GM21515 (cell line): Measurements from ENCODE around the gene ASTL.
A peak's percentile ranks its signal among the peaks of the same experiment; 100 is the strongest.

ENCODE experiments used
- ATAC-seq: cut with Tn5 transposase; IDR thresholded peaks from one replicate; pipeline ENCODE4 v1.9.1; 2021; ENCODE audit not compliant: unreplicated experiment

Gene ASTL

DNA sequence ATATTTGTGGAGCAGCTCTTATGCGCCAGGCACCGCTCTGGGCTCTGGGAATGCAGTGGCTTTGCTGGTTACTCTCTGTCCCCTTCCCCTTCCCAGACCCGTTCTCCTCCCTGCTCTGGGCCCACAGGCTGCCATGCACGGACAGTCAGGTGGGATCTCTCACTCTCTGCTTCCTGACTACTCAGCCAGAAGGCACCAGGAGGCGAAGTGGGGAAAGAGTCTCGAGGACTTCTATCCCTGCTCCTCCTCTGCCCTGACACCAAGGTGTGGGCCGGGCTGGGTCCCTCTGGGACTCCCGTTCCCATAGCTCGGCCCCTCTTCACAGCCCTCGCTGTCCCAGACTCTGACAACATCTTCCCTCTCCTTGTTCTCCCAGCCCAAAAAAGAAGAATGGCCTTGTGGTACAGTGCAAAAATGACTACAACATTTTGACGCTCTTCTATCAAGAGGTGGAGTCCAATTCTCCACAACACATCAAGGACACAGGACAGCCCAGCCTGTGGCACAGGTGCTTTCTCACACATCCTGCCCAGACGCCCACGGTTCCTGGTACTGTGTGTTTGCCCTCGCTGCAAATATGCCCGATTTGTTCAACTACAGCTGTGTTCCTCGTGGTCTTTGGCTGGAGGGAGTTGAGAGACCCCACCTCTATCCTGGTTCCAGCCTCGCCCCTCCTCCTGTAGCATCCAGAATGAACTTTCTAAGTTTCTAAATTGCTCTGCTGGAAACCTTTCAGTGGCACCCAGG lies 21.0 kb upstream of the ASTL start:
- ATAC-seq, result no peak

DNA sequence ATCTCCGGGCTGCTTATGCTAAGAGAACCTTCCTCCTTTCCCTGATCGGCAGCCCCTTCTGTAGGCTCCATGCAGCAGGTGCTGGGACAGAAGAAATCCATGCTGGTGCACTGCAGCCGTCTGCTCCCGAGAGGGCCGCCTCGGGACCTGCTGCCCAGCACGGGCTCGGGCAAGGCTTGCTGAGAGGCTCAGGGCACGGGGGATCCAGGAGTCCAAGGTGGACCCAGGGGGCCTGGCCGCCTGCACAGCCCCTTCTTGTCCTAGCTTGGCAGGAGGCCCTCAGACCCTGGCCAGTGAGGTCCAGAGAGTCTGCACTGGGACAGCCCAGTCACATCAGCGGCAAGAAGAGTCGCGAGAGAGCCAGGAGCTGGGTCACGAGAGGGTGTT lies 20.2 kb upstream of the ASTL start:
- ATAC-seq, result no peak

DNA sequence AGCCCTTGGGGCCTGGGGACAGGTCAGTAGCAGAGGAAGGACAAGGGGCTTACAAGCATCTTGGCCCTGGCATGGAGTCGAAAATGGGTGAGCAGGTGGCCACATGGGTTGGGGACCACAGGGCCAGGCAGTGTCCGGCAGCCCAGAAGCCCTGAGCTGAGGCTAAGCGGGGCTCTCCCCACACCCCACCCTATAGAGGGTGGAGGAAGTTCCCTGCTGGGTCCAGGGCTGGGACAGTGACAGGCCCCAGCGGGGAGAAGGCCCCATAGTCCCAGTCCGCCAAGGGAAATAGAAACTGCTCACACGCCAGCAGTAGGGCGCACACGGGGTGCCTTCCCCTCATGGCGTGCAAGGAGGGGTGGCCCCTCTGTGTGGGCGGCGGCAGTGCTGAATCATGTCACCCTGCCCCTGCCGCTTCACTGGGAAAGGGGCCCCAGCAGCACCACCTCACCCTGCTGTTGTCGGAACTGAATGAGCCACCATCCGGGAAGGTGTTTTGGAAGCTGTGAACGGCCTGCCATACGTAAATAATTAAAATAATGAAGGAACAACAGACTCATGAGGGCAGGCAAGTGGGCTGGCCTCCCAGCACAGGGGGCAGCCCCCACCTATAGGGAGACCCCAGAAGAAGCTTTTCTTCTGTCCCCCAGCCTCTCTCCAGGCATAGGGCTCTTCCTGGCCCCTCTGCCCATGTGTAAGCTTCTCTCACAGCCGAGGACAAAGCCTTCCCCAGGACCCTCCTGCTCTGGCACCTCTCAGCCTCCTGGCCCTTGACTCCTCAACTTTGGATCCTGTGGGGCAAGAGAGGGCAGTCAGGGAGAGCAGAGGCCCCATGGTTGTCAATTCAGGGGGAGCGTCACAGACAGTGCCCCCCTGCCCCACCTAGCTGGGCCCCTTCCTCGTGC lies 19.6 kb upstream of the ASTL start:
- peak; percentile 49 for ATAC-seq

- no peak for ATAC-seq
These were observed 18.8 kb upstream of the ASTL start for GRCh38 chr2:96156926-96157648.

GRCh38 chr2:96156011-96156820 lies 17.9 kb upstream of the ASTL start:
- ATAC-seq, result no peak

GRCh38 chr2:96154506-96155380 lies 16.4 kb upstream of the ASTL start:
- ATAC-seq, result no peak

- ATAC-seq, result no peak
These were observed 15.7 kb upstream of the ASTL start for GRCh38 chr2:96153991-96154431.

DNA sequence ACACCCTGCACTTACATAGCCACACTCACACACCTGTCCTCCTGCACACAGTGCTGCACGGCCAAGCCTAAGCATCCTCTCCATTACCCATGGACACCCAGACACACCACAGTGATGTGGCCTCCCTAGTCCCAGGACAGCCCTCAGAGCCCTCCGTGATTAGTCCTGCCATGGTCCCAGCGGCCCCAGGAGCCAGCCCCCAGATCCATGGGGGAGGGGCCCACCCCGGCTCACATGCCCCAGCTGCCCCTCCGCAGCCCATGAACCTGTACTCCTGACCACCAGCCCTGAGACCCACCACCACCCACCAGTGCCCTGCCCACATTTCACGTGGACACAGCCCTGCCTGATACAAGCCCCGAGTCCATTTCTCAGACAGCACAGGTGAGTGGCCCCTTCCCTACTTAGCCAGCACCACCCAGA lies 15.0 kb upstream of the ASTL start:
- no peak for ATAC-seq

DNA sequence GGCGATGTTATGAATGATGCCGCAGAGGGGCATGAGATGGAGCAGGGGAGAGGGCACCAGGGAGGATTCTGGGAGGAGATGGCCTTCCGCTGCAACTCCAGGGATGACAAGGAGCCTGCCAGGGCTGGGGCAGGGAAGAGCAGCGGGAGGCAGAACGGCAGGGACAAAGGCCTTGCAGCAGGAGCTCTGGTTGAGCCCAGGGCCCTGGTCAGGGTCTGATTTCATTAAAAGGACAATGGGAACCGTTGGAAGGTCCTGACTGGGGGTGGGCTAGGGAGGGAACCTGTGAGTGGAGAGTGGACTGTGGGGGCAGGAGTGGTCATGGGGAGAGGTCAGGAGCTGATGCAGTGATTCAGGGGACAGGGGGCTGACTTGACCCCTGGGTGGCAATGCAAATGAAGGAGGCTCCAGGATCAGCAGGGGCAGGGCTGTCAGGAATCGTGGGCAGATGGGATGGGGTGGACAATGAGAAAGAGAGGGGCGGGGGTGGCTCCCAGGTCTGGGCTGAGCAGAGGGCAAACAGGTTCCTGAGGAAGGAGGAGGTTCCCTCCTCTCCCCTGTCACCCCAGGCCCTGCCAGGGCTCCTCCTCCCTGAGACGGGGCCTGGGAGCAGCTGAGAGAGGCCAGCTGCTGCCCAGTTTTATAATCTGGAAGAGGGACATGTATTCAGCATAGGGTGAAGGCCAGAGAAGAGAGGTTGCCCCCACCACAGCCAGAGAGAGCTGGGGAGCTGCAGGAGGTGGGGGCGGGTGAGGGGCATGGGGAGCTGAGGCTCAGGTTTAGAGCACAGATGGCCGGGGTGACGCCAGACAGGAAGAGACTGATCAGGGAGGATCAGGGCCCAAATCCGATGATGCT lies 14.2 kb upstream of the ASTL start:
- ATAC-seq, result no peak

DNA sequence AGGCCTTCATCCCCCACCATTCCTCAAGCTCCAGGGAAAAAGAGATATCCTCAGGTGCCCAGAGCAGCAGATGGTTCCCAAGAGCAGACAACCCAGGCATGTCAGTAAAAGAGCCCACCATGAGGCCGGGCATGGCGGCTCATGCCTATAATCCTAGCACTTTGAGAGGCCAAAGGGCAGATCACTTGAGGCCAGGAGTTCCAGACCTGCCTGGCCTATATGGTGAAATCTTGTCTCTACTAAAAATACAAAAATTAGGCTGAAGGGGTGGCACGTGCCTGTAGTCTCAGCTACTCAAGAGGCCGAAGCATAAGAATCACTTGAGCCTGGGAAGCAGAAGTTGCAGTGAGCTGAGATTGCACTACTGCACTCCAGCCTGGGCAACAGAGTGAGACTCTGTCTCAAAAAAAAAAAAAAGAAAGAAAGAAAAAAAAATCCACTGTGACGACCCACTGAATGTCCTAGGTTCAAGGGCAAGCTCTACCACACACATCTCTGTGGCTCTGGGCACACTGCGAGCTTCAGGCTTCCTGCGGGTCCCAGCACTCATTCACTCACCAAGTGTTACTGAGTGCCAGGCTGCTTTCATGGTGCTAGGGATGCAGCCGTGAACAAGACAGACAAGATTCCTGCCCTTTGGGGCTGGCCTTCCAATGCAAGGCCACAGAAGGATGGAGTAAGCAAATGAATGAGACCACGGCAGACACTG lies 13.4 kb upstream of the ASTL start:
- no peak for ATAC-seq

DNA sequence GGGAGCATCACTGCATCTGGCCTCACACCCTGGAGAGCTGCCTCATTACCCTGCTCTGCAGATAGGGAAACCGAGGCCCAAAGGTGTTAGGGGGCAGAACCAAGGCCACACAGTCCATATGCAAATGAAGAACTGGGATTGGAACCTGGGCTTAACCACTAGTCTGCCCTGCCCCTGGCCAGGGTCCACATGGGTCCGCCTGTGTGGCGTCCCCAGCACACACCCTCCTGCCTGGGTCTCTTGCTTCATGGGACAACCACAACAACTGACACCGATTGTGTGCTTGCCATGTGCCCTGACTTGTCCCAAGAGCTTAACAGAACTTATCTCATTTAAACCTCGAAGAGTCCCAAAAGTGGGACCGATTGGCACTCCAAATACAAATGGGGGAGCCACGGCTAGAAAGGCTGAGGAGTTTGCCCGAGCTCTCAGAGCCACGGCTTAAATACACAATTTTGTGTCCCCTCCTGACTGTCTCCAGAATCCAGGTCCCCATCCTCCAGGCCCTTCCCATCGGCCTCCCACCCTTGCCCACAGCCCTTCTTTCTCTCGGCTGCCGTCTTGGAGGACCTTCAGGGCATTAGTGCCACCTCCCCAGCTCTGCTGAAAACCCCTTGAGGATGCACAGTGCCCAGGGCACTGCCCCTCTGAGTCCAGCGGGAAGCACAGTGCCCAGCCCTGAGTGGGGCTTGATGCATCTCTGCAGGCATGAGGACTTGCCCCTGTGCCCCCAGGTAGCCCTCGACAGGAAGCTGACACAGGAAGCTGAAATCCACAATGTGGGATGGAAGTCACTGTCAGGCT lies 12.7 kb upstream of the ASTL start:
- ATAC-seq, result no peak

GRCh38 chr2:96150007-96150640 lies 11.8 kb upstream of the ASTL start:
- ATAC-seq, result no peak

- peak; percentile 28 for ATAC-seq
These were observed 10.3 kb upstream of the ASTL start for GRCh38 chr2:96148410-96149217.

DNA sequence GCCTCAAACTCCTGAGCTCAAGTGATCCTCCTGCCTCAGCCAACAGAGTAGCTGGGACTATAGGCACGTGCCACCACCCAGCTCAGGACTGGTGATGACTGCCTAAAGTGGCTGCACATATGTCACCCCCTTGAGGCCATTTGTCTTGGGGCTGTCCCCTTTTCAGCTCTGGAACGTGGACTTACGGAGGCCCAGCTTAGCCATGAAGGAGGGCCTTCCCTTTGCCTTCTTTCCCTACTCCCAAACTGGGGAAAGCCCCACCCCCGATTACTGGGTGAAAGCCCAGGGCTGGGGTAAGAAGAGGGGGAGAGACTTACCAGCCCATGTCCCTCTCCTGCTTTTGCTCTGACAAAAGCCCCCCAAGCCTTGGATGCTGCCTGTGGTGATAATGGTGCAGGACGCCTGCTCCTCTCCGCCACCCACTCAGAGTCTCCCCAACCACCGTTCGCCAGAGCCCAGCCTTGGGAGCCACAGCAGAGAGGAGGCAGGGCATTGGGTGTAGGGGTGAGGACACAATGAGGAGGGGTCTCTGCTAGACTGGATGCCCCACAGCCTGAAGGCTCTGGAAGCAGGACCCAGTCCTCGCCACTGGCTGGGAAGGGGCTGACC lies 9.4 kb upstream of the ASTL start:
- no peak for ATAC-seq

GRCh38 chr2:96146881-96147592 lies 8.7 kb upstream of the ASTL start:
- ATAC-seq, result no peak
